SK-N-SH (cell line): ENCODE data around the gene EDN1.

ENCODE experiments used
- CTCF ChIP-seq: fragments of 200-600 bp; sonication (generic); IDR thresholded peaks from 2 replicates; pipeline ENCODE4 v1.6.1; 2017; ENCODE audit warnings: antibody characterized with exemption, mild to moderate bottlenecking, moderate library complexity
- EZH2phosphoT487 ChIP-seq: fragments of 200-600 bp; sonication (generic); IDR thresholded peaks from 2 replicates; pipeline ENCODE4 v1.6.1; 2017; ENCODE audit warnings: low read depth, mixed run types, mild to moderate bottlenecking, antibody characterized with exemption, moderate library complexity, borderline replicate concordance
- FOXJ3 ChIP-seq: sonication (generic); formaldehyde crosslinking; IDR thresholded peaks from 2 replicates; pipeline ENCODE4 v1.5.1; 2020; ENCODE audit warnings: mild to moderate bottlenecking, missing genetic modification reagents
- GABPA ChIP-seq: IDR thresholded peaks from 2 replicates; pipeline ENCODE4 v1.4.0; 2012; ENCODE audit warnings: low read depth, mild to moderate bottlenecking
- MXI1 ChIP-seq: IDR thresholded peaks from 2 replicates; pipeline ENCODE4 v1.6.1; 2012; ENCODE audit warnings: mild to moderate bottlenecking, low read depth, low read length, improper control_type of control experiment
- NFIC ChIP-seq: IDR thresholded peaks from 2 replicates; pipeline ENCODE4 v1.4.0; 2012; ENCODE audit warnings: borderline replicate concordance
- POLR2AphosphoS5 ChIP-seq: IDR thresholded peaks from 2 replicates; pipeline ENCODE4 v1.6.1; 2012; ENCODE audit warnings: low read depth, low read length
- REST ChIP-seq: IDR thresholded peaks from 2 replicates; pipeline ENCODE4 v1.6.1; 2012; ENCODE audit warnings: mild to moderate bottlenecking, low read depth, low read length, moderate library complexity
- RFX5 ChIP-seq: IDR thresholded peaks from 2 replicates; pipeline ENCODE4 v1.6.1; 2012; ENCODE audit warnings: mild to moderate bottlenecking, improper control_type of control experiment, low read length
- SIN3A ChIP-seq: IDR thresholded peaks from 2 replicates; pipeline ENCODE4 v1.6.1; 2012; ENCODE audit warnings: low read depth, mild to moderate bottlenecking, low read length, moderate library complexity, borderline replicate concordance
- TAF1 ChIP-seq: IDR thresholded peaks from 2 replicates; pipeline ENCODE4 v1.6.1; 2012; ENCODE audit warnings: low read depth, mild to moderate bottlenecking, low read length, moderate library complexity, borderline replicate concordance
- TF ChIP-seq, protein P1 (sequence below): IDR thresholded peaks from 2 replicates; pipeline ENCODE4; 2012

DNA sequence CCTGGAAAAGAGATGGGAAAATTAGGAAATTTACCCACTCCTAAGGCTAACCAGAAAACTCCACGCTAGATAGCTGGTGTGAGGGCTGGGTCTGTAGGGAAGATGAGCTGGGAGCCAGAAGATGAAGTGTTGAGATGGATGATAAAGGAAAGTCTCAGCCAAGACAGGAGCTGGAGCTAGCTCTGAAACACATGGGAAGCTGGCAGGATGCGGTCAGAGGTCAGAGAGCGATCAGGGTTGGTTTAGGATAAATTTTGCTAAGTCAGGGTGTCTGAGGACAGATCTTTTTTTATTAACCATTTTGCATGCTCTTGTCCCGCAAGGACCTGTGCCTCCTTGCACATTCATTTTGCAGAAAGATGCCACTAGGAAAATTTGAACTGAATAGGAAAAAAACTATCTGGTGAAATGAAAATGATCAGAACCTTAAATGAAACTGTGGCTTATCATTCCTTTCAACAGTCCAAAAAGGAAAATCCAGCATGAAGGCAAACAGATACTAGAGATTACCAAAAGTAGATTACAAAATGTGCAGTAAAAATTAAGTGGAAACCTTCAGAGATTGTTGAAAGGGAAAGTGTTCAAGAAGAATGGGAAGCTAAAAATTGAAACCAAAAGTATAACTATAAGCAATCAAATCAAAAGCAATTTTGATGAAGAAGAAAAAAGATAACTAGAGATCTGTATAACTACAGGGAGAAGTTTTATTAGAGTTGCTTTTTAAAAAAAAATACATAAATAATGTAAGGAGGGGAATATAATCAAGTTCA, 10.7 kb upstream of the EDN1 start:
- TF ChIP-seq CTCF (no peak), GABPA (no peak), POLR2AphosphoS5 (no peak), FOXJ3 (CRISPR knock-in tag) (no peak), SIN3A (no peak), NFIC (no peak), REST (no peak), EZH2phosphoT487 (no peak), RFX5 (no peak), TAF1 (no peak), MXI1 (no peak)
- TF ChIP-seq, protein P1, sequence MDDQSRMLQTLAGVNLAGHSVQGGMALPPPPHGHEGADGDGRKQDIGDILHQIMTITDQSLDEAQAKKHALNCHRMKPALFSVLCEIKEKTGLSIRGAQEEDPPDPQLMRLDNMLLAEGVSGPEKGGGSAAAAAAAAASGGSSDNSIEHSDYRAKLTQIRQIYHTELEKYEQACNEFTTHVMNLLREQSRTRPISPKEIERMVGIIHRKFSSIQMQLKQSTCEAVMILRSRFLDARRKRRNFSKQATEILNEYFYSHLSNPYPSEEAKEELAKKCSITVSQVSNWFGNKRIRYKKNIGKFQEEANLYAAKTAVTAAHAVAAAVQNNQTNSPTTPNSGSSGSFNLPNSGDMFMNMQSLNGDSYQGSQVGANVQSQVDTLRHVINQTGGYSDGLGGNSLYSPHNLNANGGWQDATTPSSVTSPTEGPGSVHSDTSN: no peak
